Lower leg skin (tissue), 4 donors: ENCODE results near the gene PIEZO2. TPM values are rescaled to one million over a fixed set of nuclear protein-coding genes. Genes with fewer than 3 reads are reported as not detected.
"Not testable (repeated sequence)": the region's sequence is repeated elsewhere in the genome, so short reads cannot be mapped to it uniquely, and the experiment has no call there.

Experiments
- DNase-seq, 2 donors: peaks; one replicate each; pipeline ENCODE4 v3.0.0-alpha.2; 2019; ENCODE audit warnings: low spot score in 2 of 2
- H3K4me3 ChIP-seq: fragments of 200-600 bp; sonication (generic); 2 replicates; pipeline ENCODE4 v1.5.1; 2017; ENCODE audit warnings: mild to moderate bottlenecking, low read depth; ENCODE audit not compliant: poor library complexity, severe bottlenecking
- CTCF ChIP-seq, 3 donors: fragments of 450-650 bp; IDR thresholded peaks; one replicate each; pipeline ENCODE4 v1.5.1; 2016; ENCODE audit warnings: antibody characterized with exemption in 3 of 3, mild to moderate bottlenecking in 3 of 3, moderate library complexity in 2 of 3
- POLR2A ChIP-seq, 2 donors: fragments of 450-650 bp; IDR thresholded peaks; one replicate each; pipeline ENCODE4 v1.6.1; 2016 to 2017; ENCODE audit warnings: antibody characterized with exemption in 2 of 2, mild to moderate bottlenecking in 1 of 2, moderate library complexity in 1 of 2
- WGBS, 2 donors: methylation state at CpG; one replicate each; pipeline ENCODE4 v1.1.5; 2018; 5-methylcytosine and 5-hydroxymethylcytosine counted together
- intact Hi-C: fragments of 100-400 bp; cut with DNase I; formaldehyde crosslinking; loops from one replicate; pipeline ENCODE4 v1.15.0; 2023; ENCODE audit warnings: low total_unique reads
- total RNA-seq, 4 donors: library from RNA; depleted of rRNA; stranded (reverse); fragments of >200 nt; gene quantifications; one replicate each; pipeline ENCODE4 v1.1.0, GENCODE V29; 2016

The PIEZO2 gene
- total RNA-seq, 4 donors from 2014 or later: 0.30 to 1.8 (median 0.64) TPM

DNA sequence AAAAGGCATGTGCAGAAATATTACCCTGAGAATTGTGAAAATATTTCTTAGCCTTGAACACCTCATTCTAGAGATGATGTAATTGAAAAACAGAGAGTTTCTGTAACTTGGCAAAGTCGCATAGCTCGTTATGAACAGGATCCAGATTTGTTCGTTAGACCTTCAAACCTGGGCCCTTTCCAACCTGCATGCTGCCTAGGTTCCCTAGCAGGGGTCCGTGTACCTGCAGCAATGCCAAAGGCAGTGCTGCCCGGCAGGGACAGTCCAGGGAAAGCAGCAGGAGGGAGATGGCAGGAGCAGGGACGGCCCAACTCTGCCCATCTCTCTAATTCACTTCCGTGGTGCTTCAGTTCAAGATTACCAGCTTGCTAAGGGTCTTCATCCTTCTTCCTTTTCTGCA is 12.0 kb downstream of the PIEZO2 start:
- intact Hi-C loops: no loop called here
- TF ChIP-seq POLR2A (IDR thresholded peaks at IDR 0.05): no peak
- TF ChIP-seq CTCF (IDR thresholded peaks at IDR 0.05): no peak
- H3K4me3 ChIP-seq: no peak overlapping the region
- 68 to 76% methylated on average over 7 of the region's 7 CpGs for WGBS, 2 donors
- DNase-seq: no peak

DNA sequence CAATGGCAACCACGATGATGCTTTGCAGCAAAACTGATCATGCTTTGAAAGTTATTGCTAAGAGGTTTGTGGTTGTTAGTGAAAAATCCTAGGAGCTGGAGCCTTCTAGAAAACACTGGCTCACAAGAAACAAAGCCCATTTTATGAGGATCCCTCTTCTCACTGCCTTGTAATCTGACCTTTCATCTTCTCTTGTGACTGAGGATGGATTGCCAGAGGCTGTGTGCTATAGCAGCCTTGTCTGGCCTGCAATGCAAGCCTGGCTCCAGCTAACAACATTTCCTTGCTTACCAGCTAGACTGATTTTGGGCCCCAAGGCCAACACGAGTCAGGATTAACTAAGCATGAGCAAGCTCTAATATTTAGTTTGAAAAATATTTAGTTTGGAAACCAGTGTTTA is 13.1 kb downstream of the PIEZO2 start:
- TF ChIP-seq CTCF (IDR thresholded peaks at IDR 0.05): no peak
- no peak for TF ChIP-seq POLR2A (IDR thresholded peaks at IDR 0.05)
- DNase-seq: no peak
- no peak overlapping the region for H3K4me3 ChIP-seq
- intact Hi-C loops: no loop called here
- WGBS, 2 donors: 36 to 55% methylated on average over 2 of the region's 2 CpGs

GRCh38 chr18:11134940-11135339 is 14.4 kb downstream of the PIEZO2 start:
- TF ChIP-seq CTCF (IDR thresholded peaks at IDR 0.05) (no peak), POLR2A (IDR thresholded peaks at IDR 0.05) (no peak)
- H3K4me3 ChIP-seq: no peak overlapping the region
- no peak for DNase-seq
- 57 to 67% methylated on average over 4 of the region's 4 CpGs for WGBS, 2 donors
- intact Hi-C loops: no loop called here

GRCh38 chr18:11129059-11129458 is 20.3 kb downstream of the PIEZO2 start:
- H3K4me3 ChIP-seq, intact Hi-C loops, DNase-seq: not testable (repeated sequence)
- 91 to 93% methylated on average over 5 of the region's 5 CpGs for WGBS, 2 donors

- H3K4me3 ChIP-seq: no peak overlapping the region
- TF ChIP-seq POLR2A (IDR thresholded peaks at IDR 0.05) (no peak), CTCF (IDR thresholded peaks at IDR 0.05) (no peak)
- no peak for DNase-seq
- 66 to 73% methylated on average over 10 of the region's 10 CpGs for WGBS, 2 donors
- intact Hi-C loops: no loop called here
Measured at GRCh38 chr18:11125492-11126315, 23.7 kb downstream of the PIEZO2 start.

GRCh38 chr18:11124054-11124453 is 25.3 kb downstream of the PIEZO2 start:
- DNase-seq: no peak
- no peak for TF ChIP-seq CTCF (IDR thresholded peaks at IDR 0.05)
- no peak for TF ChIP-seq POLR2A (IDR thresholded peaks at IDR 0.05)
- WGBS, 2 donors: 68% methylated on average over 1 of the region's 1 CpG
- no peak overlapping the region for H3K4me3 ChIP-seq
- intact Hi-C loops: no loop called here
